PFSK-1 (cell line): ENCODE results near the gene WNK2.

Experiments used
- FOXP2 ChIP-seq: optimal IDR thresholded peaks from 2 replicates; pipeline ENCODE3; 2011; ENCODE audit warnings: borderline replicate concordance, control low read depth, inconsistent platforms; ENCODE audit not compliant: insufficient read depth; ENCODE audit errors: extremely low read length, extremely low read depth
- POLR2AphosphoS5 ChIP-seq: IDR thresholded peaks from 2 replicates; pipeline ENCODE4 v1.6.1; 2012; ENCODE audit warnings: low read depth, mild to moderate bottlenecking, control low read depth, low read length, moderate library complexity
- REST ChIP-seq, 2 experiments: IDR thresholded peaks; 2 replicates each; pipeline versions ENCODE4 v1.6.1 to v1.8.0; 2011 to 2012; ENCODE audit warnings: low read depth in 2 of 2, low read length in 2 of 2, control low read depth in 1 of 2, inconsistent platforms in 1 of 2, mild to moderate bottlenecking in 1 of 2, moderate library complexity in 1 of 2; ENCODE audit not compliant: insufficient read depth in 1 of 2
- SIN3A ChIP-seq: IDR thresholded peaks from 2 replicates; pipeline ENCODE4 v1.6.1; 2012; ENCODE audit warnings: mild to moderate bottlenecking, low read length, moderate library complexity, borderline replicate concordance; ENCODE audit not compliant: insufficient read depth
- TAF1 ChIP-seq: IDR thresholded peaks from 2 replicates; pipeline ENCODE4 v1.6.1; 2012; ENCODE audit warnings: low read length, control low read depth, borderline replicate concordance; ENCODE audit not compliant: insufficient read depth

GRCh38 chr9:93210974-93211653, 27.2 kb downstream of the WNK2 start:
- TF ChIP-seq SIN3A (no peak), TAF1 (no peak), REST (IDR thresholded peaks at IDR 0.05; ENCODE audit: insufficient read depth in 1 of 2, low read depth in 2 of 2, low read length in 2 of 2) (no peak), POLR2AphosphoS5 (no peak), FOXP2 (no peak)
